ENCODE results near the gene MED17. TPM values are rescaled to one million over a fixed set of nuclear protein-coding genes. Genes with fewer than 3 reads are reported as not detected.
"Not testable (repeated sequence)": the region's sequence is repeated elsewhere in the genome, so short reads cannot be mapped to it uniquely, and the experiment has no call there.

Gene MED17
- total RNA-seq, 1 donor from 2014 or later = 12.6 TPM

DNA sequence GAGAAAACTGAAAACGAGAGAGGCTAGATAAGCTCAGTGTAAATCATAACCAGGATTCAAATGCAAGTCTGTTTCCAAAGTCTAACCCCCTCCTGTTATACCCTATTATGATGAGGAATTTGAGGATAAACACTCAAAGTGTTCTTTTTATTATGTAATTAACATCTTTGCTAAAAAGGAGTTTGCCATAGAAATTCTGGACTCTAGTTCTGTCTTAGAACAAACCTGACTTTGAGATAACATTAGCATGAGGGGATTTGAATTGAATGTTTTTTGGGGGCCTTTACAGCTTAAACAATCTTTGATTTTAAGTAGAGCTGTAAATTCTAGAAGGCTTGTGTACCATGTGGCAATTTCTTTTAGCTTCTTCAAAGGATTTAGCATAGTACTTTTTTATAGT lies 33.1 kb upstream of the MED17 start:
- TF ChIP-seq, protein P1, sequence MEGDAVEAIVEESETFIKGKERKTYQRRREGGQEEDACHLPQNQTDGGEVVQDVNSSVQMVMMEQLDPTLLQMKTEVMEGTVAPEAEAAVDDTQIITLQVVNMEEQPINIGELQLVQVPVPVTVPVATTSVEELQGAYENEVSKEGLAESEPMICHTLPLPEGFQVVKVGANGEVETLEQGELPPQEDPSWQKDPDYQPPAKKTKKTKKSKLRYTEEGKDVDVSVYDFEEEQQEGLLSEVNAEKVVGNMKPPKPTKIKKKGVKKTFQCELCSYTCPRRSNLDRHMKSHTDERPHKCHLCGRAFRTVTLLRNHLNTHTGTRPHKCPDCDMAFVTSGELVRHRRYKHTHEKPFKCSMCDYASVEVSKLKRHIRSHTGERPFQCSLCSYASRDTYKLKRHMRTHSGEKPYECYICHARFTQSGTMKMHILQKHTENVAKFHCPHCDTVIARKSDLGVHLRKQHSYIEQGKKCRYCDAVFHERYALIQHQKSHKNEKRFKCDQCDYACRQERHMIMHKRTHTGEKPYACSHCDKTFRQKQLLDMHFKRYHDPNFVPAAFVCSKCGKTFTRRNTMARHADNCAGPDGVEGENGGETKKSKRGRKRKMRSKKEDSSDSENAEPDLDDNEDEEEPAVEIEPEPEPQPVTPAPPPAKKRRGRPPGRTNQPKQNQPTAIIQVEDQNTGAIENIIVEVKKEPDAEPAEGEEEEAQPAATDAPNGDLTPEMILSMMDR (IDR thresholded peaks at IDR 0.05) = no peak
- Histone ChIP-seq H3K4me3 (no peak overlapping the region), H3K36me3 (peaks cover 16 to 19% of the 10 kb centered on the region in 2 donors), H3K9me3 (no peaks in the 10 kb centered on the region), H3K4me1 (no peaks in the 10 kb centered on the region), H3K27me3 (no peaks in the 10 kb centered on the region), H3K27ac (no peak overlapping the region)
- intact Hi-C loops (cut with DNase I) = no loop called here
- no peak for DNase-seq (ENCODE audit: low spot score in 2 of 2)

DNA sequence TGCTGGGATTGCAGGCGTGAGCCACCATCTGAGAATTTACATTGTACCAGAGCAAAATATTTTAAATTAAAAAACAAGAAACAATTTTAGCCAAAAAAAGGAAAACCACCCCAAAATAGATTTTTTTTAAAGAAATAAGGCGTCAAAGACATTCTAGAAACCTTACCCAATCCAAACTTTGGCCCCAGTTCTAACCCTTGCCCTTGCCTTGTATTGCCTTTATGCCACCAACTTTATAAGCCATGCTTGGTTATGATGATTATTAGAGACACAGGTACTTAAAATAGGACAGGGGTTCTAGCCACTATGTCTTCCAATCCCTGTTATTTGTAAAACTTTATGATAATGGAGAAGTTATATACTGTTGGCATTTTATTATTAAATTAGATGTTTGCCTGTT lies 30.8 kb upstream of the MED17 start:
- no peak for DNase-seq (ENCODE audit: low spot score in 2 of 2)
- TF ChIP-seq, protein P1 (IDR thresholded peaks at IDR 0.05) = no peak
- no peaks in the 10 kb centered on the region for H3K27me3 ChIP-seq
- H3K9me3 ChIP-seq = no peaks in the 10 kb centered on the region
- H3K27ac ChIP-seq = no peak overlapping the region
- intact Hi-C loops (cut with DNase I) = no loop called here
- H3K4me1 ChIP-seq = no peaks in the 10 kb centered on the region
- H3K36me3 ChIP-seq = peaks cover 31 to 39% of the 10 kb centered on the region in 2 donors
- no peak overlapping the region for H3K4me3 ChIP-seq

DNA sequence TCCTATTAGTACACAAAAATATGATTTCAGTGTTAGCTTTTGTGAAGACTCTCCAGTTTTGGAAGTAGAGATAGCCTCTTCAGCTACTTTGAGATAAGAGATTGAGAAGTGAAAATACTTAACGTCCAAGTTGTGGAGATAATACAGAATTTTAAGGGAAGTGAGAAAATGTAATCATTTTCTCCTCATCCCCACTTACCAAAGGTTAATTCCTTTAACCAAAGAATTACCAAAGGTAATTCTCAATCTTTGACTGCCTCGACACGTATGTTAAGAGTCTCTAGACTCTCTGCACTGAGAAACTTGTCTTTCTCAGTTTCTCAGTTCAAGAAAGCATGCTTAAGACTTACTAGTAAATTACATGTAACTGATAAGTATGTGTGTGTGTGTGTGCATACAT lies 27.3 kb upstream of the MED17 start:
- Histone ChIP-seq H3K4me1 (no peaks in the 10 kb centered on the region), H3K4me3 (no peak overlapping the region), H3K36me3 (peaks cover 54 to 72% of the 10 kb centered on the region in 2 donors), H3K9me3 (no peaks in the 10 kb centered on the region), H3K27ac (no peak overlapping the region), H3K27me3 (no peaks in the 10 kb centered on the region)
- DNase-seq (ENCODE audit: low spot score in 2 of 2) = no peak
- intact Hi-C loops (cut with DNase I) = no loop called here
- TF ChIP-seq, protein P1 (IDR thresholded peaks at IDR 0.05) = no peak

DNA sequence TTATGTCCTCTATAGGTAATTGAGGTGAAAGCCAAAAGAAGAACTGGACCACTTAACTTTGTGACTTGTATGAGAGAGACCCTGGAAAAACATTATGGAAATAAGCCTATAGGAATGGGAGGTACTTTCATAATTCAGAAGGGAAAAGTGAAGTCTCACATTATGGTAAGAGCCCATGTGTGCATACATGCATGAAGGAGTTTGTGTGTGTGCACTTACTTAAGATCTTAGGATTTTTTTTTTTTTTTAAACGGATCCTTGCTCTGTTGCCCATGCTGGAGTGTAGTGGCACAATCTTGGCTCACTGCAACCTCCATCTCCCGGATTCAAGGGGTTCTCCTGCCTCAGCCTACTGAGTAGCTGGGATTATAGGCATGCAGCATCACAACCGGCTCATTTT lies 26.8 kb upstream of the MED17 start:
- H3K27me3 ChIP-seq = no peaks in the 10 kb centered on the region
- no peak for DNase-seq (ENCODE audit: low spot score in 2 of 2)
- no peaks in the 10 kb centered on the region for H3K9me3 ChIP-seq
- no peak overlapping the region for H3K4me3 ChIP-seq
- intact Hi-C loops (cut with DNase I) = no loop called here
- peaks cover 56 to 73% of the 10 kb centered on the region in 2 donors for H3K36me3 ChIP-seq
- no peak overlapping the region for H3K27ac ChIP-seq
- H3K4me1 ChIP-seq = no peaks in the 10 kb centered on the region
- TF ChIP-seq, protein P1 (IDR thresholded peaks at IDR 0.05) = no peak

DNA sequence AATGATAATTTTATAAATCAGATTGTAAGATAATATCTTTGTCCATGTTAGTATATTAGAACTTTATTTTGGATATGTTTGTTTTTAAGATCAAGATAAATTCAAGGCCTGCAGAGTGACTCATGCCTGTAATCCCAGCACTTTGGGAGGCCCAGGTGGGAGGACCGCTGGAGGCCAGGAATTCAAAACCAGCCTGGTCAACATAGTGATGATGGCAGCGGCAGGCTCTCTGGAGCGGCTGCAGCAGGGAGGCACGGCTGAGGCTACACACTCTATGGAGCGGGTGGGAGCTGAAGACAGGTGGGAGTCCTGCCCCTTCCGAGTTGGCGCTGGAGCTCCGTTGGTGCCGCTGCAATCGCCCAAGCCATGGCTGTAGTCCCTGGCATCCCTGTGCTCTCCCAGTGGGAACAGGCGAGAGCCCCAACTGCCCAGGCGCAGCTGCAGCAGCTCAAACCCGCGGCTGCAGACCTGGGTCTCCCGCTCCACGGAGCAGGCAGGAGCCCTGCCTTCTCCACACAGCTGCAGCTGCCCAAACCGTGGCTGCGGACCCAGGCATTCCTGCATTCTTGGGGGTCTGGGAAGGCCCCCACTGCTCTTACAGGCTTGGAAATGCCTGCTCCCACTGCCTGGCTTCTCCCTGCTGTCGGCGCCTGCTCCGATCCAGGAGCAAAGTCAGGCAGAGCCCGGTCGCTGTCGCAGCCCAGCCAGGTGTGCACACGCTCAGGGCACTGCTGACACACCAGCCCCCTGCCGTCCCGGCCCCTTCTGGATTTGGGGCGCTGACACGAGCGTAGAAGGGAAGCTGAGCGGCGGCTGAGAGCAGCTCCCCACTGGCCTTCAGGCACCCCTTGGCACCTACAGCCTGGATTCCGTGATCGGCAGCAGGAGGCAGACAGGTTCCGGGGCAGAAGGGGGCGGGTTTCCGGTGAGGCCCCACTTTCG lies 25.9 kb upstream of the MED17 start:
- intact Hi-C loops (cut with DNase I) = no loop called here
- DNase-seq (ENCODE audit: low spot score in 2 of 2) = no peak
- Histone ChIP-seq H3K4me3 (no peak overlapping the region), H3K36me3 (peaks cover 62 to 77% of the 10 kb centered on the region in 2 donors), H3K27ac (no peak overlapping the region), H3K9me3 (no peaks in the 10 kb centered on the region), H3K27me3 (no peaks in the 10 kb centered on the region), H3K4me1 (no peaks in the 10 kb centered on the region)
- TF ChIP-seq, protein P1 (IDR thresholded peaks at IDR 0.05) = no peak

DNA sequence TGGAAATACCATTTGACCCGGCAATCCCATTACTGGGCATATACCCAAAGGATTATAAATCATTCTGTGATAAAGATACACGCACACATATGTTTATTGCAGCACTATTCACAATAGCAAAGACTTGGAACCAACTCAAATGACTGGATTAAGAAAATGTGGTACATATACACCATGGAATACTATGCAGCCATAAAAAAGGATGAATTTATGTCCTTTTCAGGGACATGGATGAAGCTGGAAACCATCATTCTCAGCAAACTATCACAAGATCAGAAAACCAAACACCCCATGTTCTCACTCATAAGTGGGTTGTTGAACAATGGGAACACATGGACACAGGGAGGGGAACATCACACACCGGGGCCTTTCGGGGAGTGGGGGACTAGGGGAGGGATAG lies 25.0 kb upstream of the MED17 start:
- intact Hi-C loops (cut with DNase I); H3K27ac ChIP-seq; H3K27me3 ChIP-seq; H3K4me3 ChIP-seq; H3K4me1 ChIP-seq; DNase-seq (ENCODE audit: low spot score in 2 of 2); H3K9me3 ChIP-seq: not testable (repeated sequence)
- H3K36me3 ChIP-seq = peaks cover 62 to 78% of the 10 kb centered on the region in 2 donors

Measured in ascending aorta (tissue), 2 donors.